Dermis blood vessel endothelial cell (primary cell): ENCODE results near the gene DRC1. TPM values are rescaled to one million over a fixed set of nuclear protein-coding genes. Genes with fewer than 3 reads are reported as not detected.

Source experiments
- DNase-seq: peaks from one replicate; pipeline ENCODE4 v3.0.0; 2010
- total RNA-seq: library from RNA; depleted of rRNA; stranded (reverse); fragments of >200 nt; gene quantifications from 2 replicates; pipeline ENCODE4 v1.2.3, GENCODE V29; 2014

Gene DRC1
- total RNA-seq, 1 donor from 2014 or later = 0.17 TPM

DNA sequence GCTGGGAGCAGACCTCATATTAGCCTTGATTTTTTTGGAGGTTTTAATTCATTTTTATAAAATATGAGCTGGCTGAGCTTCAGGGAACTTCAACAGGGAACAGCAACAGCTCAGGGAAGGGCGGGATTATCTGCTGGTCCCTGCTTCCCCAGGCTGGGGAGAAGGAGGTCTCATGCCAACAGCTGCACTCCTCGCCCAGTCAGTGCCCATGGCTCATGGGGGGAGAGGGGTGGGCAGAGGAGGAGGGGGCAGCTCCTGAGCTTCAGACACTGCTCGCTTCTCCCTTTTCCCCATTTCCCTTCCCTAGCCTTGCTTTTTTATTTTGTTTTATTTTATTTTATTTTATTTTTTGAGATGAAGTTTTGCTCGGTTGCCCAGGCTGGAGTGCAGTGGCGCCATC lies 76.6 kb downstream of the DRC1 start:
- no peak for DNase-seq

DNA sequence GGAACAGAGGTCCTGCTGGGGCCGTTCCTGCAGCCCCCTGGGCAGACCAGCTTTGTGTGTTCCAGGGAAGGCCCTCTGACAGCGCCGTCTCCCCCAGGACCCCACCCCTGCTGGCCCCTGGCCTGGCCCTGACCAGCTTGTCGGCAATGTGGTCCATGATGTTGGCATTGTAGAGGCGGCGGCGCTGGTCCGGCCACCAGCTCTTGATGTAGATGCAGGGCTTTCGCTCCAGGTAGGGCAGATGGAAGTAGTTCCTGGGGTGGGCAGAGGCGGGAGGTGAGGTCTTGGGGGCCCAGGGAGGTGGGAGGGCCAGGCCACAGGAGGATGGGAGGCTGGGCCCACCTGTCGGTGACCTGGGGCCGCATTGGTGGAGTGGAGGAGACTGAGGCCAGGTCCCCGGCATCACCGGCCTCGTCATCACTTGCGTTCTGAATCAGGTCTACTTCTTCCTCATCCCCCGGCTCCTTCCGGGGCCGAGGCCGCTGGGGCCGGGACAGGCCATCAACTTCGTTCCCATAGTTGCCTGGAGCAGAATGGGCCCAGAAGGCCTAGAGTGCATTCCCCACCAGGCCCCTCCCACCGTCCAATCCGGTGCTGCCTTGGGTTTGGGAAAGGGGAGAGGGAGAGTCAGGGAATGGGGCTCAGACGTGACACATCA lies 77.5 kb downstream of the DRC1 start:
- no peak for DNase-seq

DNA sequence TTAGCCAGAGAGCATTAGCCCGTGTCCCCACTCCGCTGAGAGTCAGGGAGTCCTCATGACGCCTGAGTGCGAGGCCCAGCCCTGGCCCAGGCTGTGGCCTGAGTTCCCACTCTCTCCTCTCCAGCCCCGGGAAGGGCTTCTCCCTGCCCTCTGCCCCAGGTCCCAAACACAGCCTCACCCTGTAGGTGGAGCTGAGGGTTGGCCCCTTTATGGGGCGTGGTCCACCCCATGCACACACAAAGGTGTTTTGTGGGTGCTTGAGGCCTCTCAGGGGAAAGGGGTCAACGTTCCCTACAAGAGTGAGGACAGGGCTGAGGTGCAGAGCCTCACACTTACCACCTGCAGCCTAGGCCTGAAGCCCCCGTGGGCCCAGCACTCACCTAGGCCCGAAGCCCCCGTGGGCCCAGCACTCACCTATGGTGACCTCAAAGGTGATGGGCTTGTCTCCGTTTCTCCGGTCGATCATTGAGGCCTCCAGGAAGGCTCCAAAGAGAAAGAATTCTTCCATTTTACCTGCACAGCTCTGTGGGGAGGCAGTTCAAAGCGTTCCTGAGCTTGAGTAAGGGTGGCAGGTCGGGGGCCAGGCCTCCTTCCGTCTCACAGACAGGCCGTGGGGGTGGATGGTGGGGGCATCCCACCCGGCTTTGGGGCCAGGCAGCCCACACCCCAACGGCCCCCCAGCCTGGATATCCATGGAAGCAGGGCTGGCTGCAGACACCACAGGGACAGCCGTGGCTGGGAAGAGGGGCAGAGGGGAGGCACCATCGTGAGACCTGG lies 78.3 kb downstream of the DRC1 start:
- no peak for DNase-seq

DNA sequence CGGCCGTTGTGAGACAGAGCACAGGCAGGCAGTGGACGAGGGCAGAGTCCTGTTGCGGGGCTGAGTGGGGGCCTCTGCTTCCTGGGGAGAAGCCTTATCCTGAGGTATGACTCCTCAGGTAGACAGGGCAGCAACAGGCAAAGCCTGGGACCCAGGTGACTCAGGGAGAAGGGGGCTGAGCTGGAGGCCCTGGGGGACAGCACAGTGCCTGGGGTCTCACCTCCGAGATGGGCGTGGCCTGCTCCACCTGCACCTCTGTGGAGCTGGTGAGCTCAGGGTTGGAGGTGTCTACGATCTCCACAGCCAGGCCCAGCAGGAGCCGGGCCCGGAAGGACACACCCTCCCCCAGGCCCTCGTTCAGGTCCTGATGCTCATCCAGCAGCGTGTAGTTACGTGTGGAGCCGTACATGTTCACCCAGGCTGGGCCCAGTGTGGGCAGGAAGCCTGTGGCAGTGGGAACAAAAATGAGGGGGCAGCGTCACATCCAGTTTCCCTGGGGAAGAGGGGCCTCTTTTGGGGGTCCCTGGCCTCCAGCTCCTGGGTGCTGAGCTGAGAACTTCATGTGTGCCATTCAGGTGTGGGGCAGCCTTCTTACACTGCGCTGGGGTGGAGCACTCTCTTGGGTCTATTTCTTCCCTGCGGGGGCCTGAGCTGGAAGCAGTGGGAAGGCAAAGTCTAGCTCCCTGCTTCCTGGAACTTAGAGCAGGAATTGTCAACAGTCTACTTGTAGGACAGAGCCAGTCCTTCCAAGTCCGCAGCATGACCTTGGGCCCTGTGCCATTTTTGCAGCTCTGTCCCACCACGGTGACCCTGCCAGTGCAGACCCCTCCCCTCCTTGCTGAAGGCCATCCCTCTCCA lies 79.1 kb downstream of the DRC1 start:
- DNase-seq = no peak

DNA sequence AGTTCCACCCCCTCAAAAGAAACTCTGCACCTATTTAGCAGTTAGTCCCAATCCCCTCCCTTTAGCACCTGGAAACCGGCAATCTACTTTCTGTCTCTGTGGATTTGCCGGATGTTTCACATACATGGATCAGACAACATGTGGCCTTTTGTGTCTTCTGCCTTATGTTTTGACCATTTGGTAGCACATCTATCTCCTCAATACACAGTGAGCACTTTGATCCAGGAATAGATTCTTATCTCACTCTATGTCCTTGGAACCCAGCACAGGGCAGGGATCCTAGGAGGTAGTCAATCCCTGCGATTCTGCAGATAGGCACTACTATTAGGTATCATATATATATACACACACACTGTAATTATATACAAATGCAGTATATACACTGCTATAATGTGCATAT lies 80.0 kb downstream of the DRC1 start:
- DNase-seq = no peak

DNA sequence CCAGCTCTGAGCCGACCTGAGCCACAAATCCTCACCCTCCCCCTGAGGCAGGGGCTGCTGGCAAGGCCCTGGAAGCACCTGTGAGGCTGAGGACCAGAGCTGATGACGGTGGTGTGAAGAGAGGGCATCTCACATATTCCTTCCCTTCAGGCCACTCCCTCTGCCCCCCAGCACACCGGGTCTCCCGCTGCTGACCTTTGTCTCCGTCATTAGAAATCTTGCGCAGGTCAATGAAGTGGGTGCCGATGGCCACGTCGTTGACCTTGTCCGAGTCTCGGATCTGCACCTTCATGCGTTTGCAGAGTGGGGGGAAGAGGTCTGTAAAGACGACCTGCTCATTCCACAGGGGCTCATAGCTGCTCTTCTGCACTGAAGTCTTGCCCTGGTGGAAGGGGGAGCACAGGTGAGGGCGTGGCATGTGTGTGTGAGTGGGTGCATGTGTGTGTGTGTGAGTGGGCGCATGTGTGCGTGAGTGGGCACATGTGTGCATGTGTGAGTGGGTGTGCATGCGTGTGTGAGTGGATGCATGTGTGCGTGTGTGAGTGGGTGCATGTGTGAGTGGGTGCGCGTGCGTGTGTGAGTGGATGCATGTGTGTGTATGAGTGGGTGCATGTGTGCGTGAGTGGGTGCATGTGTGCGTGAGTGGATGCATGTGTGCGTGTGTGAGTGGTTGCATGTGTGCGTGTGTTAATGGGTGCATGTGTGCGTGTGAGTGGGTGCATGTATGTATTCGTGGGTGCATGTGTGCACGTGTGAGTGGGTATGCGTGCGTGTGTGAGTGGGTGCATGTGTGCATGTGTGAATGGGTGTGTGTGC lies 80.7 kb downstream of the DRC1 start:
- no peak for DNase-seq

DNA sequence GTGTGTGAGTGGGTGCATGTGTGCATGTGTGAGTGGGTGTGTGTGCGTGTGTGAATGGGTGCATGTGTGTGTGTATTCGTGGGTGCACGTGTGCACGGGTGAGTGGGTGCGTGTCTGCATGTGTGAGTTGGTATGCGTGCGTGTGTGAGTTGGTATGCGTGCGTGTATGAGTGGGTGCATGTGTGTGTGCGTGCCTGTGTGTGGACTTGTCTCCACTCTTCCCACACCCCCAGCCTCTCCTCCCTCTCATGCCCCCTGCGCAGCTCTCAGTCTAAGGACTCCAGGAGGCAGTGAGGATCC lies 81.3 kb downstream of the DRC1 start:
- DNase-seq = no peak

DNA sequence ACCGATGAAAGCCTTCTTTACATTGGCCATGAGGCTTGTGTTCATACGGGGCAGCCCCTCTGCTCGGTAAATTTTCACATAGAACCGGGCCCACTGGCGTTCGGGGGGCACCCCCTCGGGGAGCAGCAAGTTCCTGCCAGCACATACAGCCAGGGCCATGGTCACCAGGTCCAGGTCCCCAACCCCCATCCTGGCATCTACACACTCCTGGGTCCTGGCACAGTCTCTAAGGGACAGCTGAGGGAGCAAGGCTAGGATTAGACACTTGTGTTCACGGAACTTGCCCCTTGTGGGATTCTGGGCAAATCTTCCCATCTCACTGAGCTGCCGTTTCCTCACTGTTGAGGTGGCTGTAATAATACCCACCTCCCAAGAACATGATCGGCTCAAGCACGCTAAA lies 81.8 kb downstream of the DRC1 start:
- DNase-seq = no peak

DNA sequence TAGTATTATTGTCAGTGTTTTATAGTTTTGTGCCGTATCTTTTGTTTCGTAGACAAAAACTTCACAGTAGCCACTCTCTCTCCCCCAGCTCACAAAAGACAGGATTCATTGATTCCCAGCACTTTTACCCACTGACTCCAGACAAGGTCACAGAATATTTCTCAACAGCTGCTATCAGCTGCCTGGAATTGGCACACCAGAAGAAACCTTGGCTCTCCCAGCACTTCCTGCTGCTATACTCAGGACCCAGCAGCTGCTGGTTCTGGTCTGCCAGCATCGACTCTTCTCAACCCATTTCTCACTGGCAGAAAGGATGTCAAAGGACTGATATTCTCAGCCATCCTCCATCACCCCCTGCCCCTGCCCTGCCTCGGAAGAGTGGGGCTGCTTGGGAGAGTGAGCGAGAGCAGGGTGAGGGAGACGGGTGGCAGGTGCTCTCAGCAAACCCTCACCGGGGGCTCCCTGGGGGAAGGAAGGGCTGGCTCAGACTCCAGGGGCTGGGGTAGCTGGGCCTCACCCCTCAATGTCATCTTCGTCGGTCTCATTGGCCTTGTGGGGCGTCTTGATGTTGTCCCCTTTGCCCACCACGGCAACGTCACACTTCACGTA lies 82.3 kb downstream of the DRC1 start:
- DNase-seq = no peak

DNA sequence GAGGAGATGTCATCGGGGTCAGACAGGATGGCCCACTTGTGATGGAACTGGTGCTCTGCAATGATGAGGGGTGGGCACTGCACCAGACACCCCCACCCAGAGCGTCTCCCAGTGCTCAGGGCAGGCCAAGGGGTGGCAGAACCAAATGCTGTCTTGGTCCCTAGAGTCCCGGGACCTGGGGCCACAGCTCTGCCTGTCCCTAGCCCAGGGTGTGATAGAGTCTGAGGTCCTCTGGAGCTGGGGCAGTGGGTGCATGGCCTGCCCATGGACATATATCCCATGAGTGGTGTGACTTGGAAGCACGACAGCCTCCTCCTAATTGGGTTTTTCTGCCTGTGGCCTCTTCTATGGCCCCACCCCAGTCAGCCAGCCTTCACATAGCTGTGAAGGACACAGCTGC lies 82.9 kb downstream of the DRC1 start:
- DNase-seq = no peak

DNA sequence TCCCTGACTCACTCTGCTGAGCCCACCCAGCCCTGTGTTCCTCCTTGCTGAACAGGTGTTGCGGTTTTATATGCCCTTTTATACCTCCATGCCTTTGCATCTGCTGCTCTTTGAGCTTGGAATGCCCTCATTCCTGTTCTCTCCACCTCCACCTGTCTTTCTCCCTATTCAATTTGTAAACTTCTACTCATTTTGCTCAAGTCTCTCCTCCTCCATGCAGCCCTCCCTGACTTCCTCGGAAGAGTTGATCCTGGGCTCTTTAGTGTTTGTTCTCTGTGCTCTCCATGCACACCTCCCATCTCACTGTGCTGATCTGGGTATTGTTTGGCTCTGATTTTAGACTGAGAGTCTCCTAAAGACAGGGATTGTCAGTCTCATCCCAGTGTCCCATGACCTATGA lies 83.4 kb downstream of the DRC1 start:
- no peak for DNase-seq

DNA sequence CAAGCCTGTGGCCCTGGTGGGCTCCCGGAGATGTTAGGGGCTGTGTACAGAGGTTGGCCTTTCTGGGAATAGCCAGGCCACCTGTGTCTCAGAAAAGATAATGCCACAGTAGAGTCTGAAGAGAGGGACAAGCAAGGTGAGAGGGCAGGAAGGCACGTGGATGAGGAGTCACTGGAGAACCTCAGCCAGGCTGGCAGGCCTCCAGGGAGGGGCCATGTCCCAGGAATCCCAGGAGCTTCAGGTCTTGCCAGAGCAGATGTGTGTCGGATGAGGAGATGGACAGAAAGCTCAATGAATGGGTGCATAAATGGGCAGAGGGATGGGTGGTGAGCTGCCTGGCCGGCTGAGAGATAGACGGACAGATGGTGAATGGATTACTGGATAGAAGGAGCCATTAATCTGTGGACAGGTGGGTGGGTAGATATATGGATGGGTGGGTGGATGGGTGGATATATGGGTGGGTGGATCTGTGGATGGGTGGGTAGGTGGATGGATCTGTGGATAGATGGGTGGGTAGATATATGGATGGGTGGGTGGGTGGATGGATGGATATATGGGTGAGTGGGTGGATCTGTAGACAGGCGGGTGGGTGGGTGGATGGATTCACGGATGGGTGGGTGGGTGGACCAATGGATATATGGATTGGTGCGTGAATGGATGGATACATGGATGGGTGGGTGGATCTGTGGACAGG lies 84.2 kb downstream of the DRC1 start:
- DNase-seq = no peak

DNA sequence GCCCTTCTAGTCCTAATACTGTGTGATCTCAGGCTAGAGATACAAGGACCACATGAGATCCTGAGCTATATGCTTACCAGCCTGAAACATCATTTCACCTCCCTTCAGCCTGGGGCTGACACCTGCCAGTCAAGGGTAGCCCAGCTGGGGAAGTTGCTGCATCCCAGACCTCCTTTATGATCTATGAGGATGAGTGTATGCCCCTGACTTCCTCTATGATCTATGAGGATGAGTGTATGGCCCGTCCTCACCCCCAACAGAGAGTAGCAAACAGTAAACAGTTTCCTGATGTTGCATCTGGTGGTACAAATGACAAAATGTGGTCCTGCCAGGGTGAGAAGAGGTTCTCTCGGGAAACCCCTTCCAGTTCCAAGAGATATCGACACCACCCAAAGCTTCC lies 85.1 kb downstream of the DRC1 start:
- DNase-seq = no peak

DNA sequence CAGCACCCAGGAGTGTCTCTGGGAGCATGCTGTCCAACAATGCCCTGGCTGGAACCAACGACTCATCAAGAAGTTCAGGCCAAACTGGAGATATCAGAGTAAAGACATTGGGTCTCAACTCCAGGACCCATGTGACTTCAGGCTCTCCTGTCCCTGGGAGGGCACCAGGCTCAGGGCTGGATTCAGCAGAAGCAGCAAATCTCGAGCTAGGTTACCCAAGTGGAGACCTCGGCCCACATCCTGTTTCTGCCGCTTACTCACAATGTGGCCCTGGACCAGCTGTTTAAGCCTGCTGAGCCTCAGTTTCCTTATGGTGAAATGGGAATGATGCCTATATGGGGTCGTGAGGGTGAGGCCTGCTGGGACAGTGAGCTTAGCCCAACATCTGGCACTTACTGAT lies 85.5 kb downstream of the DRC1 start:
- no peak for DNase-seq

DNA sequence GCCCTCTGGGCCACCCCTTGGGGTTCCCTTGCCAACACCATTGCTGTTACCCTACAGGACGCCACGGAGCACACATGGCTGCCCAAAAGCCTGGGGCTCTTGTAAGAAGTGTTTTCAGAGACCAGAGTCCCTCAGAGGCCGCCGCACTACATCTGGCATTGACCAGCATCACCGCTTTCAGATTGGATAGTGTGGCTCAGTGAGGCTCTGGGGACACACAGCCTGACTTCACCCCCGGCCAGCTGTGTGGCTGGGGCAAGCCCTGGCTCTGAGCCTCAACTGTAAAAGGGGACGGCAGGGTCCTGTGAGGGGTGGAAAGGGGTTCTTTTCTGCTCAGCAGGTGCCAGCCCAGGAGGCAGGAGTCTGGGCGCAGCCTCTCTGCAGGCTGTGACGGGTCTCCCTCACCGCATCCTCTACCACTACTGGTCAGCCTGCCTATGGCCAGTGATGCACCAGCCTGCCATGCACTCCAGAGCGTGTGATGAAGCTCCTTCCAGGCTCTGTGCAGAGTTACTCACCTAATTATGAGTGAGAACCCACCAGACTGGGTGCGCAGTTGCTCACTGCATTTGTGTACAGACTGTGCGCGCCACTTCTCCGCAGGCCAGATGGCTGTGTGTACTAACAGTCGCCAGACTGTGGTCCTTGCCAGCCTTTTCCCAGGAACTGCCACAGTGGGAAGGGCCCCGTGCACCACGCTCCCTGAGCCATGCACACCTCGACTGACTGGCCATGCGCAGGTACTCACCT lies 86.9 kb downstream of the DRC1 start:
- no peak for DNase-seq

DNA sequence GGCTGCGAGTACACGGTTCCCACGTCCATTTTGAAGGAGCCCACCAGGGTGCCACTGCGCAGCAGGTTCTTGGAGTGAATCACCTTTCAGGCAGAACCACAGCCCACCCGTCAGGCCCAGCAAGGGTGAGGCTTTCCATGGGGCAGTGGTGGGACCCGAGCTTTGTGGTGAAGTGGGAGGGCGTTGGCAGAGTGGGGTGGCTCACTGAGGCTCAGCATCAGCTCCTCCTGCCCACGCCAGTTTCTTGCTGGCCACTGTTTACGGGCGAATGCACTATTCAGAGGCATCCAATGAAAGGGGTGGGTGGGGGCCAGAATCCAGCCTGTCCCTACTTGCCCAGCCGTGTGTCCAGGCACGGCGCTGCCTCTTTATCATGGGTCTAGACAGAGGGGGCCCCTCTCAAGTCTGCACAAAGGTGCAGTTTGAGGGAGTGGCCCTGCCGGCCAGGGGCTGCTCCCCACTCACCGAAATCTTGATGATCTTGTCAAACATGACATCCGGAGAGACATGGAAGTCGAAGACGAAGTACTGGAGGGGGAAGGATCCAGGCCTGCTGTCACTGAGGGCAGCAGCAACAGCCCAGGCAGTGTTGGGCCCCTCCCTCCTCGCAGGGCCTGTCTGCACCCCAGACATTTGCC lies 87.6 kb downstream of the DRC1 start:
- DNase-seq = no peak

DNA sequence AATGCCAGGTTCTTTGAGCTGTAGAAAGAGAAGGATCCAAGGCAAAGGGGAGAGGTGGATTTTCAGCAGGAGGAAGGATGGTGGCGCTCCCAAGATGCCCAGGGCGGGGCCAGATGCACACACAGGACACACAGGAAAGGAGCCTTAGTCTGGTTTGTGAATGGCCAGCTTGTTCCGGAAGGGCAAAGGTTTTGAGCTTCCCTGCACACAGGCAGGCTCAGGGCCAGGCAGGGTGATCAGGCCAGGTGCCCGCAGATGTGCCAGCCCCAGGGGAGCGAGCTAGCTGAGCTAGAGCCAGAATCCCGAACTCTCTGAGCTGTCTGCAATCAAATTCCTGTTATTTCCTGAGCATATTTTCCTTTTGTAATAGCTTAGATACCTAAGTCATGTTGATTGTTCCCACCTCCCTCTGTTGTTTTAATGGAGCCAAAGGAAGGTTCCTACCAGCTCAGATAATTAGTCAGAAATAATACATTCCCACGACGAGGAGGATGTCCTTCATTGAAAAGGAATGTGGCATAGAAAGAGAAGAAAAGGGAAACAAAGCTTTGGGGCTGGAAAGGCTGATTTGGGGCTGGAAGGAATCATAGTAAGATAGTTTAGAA lies 89.9 kb downstream of the DRC1 start:
- DNase-seq = peak; percentile 92

DNA sequence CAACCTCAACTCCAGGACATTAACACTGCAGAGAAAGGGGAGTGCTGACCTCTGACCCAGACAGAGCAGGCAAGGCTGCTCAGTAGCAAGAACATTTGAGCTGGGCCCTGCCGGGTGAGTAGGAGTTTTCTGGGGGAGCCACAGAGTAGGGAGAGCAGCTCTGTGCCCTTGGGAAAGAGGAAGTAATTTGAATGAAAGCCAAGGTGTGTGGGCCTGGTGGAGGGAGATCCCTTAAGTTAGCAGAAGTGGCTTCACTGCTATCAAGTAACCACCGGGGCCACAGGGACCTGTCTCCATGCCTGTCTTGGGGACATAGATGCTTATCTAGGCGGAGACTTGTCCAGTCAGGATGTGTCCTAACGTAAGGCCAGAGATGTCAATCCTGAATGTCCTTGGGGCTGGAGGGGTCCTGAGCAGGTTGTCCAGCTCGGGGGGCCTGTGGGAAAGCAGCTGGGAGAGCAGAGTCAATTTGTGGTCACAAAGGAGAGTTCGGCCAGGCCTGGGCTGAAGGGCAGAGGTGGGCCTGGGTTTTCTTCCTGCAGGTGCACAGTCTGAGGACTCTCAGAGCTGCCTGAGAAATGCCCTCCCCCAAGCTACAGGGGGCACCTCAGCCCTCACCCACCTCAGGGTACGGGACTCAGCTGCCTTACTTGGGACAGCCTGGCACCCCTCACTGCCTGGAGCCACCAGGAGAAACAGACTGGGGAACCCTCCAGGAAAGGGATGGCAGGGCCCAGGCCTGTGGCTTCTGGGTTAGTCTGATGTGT lies 91.2 kb downstream of the DRC1 start:
- peak; percentile 34 for DNase-seq

DNA sequence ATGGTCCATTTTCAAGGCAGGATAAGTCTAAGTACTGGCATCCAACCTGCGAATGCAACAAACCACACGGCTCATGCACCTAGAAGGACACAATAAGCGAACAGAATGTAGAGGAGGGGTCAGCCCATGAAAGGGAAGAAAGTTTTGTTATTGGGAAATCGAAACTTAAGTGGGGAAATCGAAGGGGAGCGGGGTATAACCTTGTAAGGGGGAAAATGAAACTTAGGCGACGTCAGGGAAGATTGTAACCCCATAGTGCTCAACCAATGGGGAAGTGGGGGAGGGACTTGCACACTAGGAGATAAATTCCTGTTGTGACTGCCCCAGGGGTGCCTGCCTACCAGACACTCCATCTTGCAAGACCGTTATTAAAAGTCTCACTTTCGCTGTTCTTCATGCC lies 91.8 kb downstream of the DRC1 start:
- no peak for DNase-seq
